Measurements from ENCODE around the gene VAV2. TPM values are rescaled to one million over a fixed set of nuclear protein-coding genes. Genes with fewer than 3 reads are reported as not detected.

The VAV2 gene
- total RNA-seq, 1 experiment from 2014 or later, result 24.7 TPM

- no peak overlapping the region for H3K4me3 ChIP-seq (ENCODE audit: low read depth in 2 of 2, low read length in 2 of 2)
- BruUV-seq (replicated peaks), result no TSS peak
- H3K9me3 ChIP-seq (ENCODE audit: control insufficient read depth, insufficient read depth, low read depth, low read length), result no peaks in the 10 kb centered on the region
- no peaks in the 10 kb centered on the region for H3K4me1 ChIP-seq (ENCODE audit: control insufficient read depth, insufficient read depth, low read length)
- no peaks in the 10 kb centered on the region for H3K27me3 ChIP-seq (ENCODE audit: control insufficient read depth, insufficient read depth, low read length)
- TF ChIP-seq CTCF (IDR thresholded peaks at IDR 0.05) (no peak), SIN3A (IDR thresholded peaks at IDR 0.05; ENCODE audit: borderline replicate concordance, insufficient read depth, low read depth, low read length) (no peak), TCF7L2 (IDR thresholded peaks at IDR 0.05; ENCODE audit: low read depth, low read length) (no peak), POLR2AphosphoS5 (IDR thresholded peaks at IDR 0.05; ENCODE audit: low read depth, low read length) (no peak)
- TF ChIP-seq, protein P1, sequence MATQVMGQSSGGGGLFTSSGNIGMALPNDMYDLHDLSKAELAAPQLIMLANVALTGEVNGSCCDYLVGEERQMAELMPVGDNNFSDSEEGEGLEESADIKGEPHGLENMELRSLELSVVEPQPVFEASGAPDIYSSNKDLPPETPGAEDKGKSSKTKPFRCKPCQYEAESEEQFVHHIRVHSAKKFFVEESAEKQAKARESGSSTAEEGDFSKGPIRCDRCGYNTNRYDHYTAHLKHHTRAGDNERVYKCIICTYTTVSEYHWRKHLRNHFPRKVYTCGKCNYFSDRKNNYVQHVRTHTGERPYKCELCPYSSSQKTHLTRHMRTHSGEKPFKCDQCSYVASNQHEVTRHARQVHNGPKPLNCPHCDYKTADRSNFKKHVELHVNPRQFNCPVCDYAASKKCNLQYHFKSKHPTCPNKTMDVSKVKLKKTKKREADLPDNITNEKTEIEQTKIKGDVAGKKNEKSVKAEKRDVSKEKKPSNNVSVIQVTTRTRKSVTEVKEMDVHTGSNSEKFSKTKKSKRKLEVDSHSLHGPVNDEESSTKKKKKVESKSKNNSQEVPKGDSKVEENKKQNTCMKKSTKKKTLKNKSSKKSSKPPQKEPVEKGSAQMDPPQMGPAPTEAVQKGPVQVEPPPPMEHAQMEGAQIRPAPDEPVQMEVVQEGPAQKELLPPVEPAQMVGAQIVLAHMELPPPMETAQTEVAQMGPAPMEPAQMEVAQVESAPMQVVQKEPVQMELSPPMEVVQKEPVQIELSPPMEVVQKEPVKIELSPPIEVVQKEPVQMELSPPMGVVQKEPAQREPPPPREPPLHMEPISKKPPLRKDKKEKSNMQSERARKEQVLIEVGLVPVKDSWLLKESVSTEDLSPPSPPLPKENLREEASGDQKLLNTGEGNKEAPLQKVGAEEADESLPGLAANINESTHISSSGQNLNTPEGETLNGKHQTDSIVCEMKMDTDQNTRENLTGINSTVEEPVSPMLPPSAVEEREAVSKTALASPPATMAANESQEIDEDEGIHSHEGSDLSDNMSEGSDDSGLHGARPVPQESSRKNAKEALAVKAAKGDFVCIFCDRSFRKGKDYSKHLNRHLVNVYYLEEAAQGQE (IDR thresholded peaks at IDR 0.05; ENCODE audit: insufficient read depth in 1 of 2, low read depth in 2 of 2, low read length in 1 of 2), result no peak
- DNase-seq (ENCODE audit: low read depth, low spot score), result no peak
- POLR2A ChIA-PET, result no interaction called here
- no peak overlapping the region for H3K27ac ChIP-seq (ENCODE audit: low read length)
- no peak for ATAC-seq
- H3K36me3 ChIP-seq (ENCODE audit: control insufficient read depth, insufficient read depth, low read length), result no peaks in the 10 kb centered on the region
- intact Hi-C loops (cut with micrococcal nuclease; ENCODE audit: unreplicated experiment) (no loop called here), in situ Hi-C loops (cut with HindIII; ENCODE audit: low pct_unique_long_range_greater_than_20kb, low sequenced_read_pairs) (no loop called here)
- CTCF ChIA-PET, result no interaction called here
Measured at GRCh38 chr9:133850937-133851336, 141.2 kb downstream of the VAV2 start.

DNA sequence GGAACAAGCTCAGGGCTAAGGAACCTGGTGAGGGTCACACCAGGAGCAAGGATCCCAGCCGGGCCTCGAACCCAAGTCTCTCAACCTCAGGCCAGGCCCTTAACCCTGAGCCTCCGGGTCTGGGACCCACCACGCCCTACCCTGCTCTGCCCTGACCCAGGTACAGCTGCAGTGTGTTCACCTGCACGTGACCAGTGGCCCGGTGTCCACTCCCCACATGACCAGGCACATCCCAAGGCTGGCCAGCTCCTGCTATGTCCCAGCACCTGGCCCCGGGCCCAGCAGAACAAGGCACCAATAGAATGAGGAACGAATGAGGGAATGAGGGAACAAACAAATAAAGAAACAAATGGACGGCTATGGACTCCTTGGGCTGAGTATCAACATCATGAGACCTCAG is 142.0 kb downstream of the VAV2 start:
- BruUV-seq (replicated peaks), result no TSS peak
- Histone ChIP-seq H3K27ac (ENCODE audit: low read length) (no peak overlapping the region), H3K36me3 (ENCODE audit: control insufficient read depth, insufficient read depth, low read length) (no peaks in the 10 kb centered on the region), H3K9me3 (ENCODE audit: control insufficient read depth, insufficient read depth, low read depth, low read length) (no peaks in the 10 kb centered on the region), H3K4me3 (ENCODE audit: low read depth in 2 of 2, low read length in 2 of 2) (no peak overlapping the region), H3K4me1 (ENCODE audit: control insufficient read depth, insufficient read depth, low read length) (no peaks in the 10 kb centered on the region), H3K27me3 (ENCODE audit: control insufficient read depth, insufficient read depth, low read length) (no peaks in the 10 kb centered on the region)
- in situ Hi-C loops (cut with HindIII; ENCODE audit: low pct_unique_long_range_greater_than_20kb, low sequenced_read_pairs) (no loop called here), intact Hi-C loops (cut with micrococcal nuclease; ENCODE audit: unreplicated experiment) (no loop called here)
- TF ChIP-seq POLR2AphosphoS5 (IDR thresholded peaks at IDR 0.05; ENCODE audit: low read depth, low read length) (no peak), TCF7L2 (IDR thresholded peaks at IDR 0.05; ENCODE audit: low read depth, low read length) (no peak), CTCF (IDR thresholded peaks at IDR 0.05) (no peak), SIN3A (IDR thresholded peaks at IDR 0.05; ENCODE audit: borderline replicate concordance, insufficient read depth, low read depth, low read length) (no peak)
- TF ChIP-seq, protein P1 (IDR thresholded peaks at IDR 0.05; ENCODE audit: insufficient read depth in 1 of 2, low read depth in 2 of 2, low read length in 1 of 2), result no peak
- ChIA-PET POLR2A (no interaction called here), CTCF (no interaction called here)
- no peak for DNase-seq (ENCODE audit: low read depth, low spot score)
- no peak for ATAC-seq
